ENCODE measurements around the gene LPA.
"Not testable (repeated sequence)": the region's sequence is repeated elsewhere in the genome, so short reads cannot be mapped to it uniquely, and the experiment has no call there.

LPA gene

DNA sequence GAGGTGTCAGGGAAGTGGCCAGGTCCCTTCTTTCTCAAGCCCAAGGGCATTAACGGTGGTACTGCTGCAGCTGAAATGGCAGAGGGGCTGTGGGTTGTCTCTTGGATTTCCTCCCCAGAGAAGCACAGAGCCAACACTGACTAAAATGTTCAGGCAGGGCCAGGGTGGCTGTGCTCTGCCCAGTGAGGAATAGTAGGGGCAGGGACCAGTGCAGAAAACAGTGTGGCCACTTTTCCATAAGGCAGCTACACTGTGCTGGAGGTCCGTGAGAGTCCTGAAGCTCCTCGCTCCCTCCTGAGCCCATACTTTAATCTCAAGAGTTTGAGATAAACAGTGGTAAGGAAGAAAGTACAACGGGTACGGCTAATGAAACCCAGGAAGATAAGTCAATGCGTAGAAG, 4.5 kb downstream of the LPA start:
- no peak for DNase-seq

DNA sequence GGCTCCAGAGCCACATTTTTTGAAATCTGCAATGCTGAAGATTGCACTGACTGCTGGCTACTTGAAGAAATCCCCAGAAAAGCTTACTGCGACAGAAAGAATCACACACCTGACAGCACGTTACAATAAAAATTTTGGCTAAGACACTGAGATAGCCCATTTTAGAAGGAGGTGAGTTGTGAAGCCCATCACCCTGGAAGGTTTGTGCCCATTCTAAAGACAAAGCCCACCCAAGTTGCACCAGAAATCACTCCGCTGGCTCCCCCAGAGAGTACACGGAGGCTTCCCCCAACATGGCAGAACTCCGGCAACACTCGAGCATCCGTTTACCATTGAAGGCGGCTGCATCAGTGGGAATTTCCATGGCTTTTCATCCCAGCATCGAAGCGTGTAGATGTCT, 29.4 kb downstream of the LPA start:
- DNase-seq: no peak

DNA sequence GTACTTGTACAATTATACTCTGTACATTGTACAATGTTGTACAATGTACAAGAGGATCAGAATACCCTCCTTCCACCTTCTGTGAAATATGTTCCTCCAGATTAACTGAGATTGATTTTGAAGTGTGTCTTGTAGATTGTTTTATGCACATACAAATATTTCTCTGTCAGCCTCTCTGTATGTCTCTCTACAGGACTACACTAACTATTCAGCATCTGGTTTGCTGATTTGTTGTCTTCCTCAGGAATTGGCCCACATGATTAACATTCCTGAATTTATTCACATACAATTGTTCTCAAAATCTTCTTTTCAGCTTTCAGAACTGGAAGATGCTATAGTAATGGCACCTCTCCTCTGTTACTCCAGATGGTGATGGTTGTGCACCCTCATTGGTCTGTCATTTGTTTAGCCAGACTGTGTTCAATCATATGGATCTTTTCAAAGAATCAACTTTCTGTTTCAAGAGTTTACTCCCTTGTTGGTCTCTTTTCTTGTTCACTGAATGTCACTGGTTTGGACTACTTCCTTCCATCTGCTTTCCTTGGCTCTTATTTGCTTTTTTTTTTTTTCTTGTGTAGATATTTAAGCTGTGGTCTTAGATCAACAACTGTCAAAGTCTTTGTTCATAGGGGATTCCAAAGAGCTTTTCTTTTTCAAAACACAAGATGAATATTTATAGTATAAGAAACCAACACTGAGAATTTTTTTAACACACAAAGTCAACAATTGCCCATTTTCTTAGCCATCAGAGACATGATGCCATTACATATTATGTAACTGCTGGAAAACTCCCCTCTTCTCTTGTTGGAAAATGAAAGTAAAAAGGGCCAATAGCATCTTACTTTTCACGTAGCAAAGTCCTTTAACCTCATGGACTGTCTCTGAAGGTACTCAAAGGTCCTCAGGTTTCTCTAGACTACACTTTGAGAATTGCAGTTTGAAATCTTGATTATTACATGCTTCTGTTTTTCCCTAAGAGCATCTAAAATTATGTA, 67.9 kb downstream of the LPA start:
- no peak for DNase-seq

DNA sequence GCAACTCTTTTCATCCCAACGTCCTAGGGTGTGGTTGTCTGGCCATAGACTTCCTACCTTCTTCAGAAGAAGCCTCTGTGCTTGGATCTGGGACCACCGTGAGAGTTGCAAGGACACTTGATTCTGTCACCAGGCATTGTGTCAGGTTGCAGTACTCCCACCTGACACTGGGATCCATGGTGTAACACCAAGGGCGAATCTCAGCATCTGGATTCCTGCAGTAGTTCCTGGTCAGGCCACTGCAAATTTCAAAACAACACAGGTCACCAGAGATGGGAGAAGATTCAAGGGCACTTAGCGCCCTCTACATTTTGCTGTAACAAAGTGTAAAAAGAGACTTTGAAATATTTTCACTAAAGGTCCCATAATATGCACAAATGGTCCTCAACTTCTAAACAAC, 68.8 kb downstream of the LPA start:
- DNase-seq: not testable (repeated sequence)

DNA sequence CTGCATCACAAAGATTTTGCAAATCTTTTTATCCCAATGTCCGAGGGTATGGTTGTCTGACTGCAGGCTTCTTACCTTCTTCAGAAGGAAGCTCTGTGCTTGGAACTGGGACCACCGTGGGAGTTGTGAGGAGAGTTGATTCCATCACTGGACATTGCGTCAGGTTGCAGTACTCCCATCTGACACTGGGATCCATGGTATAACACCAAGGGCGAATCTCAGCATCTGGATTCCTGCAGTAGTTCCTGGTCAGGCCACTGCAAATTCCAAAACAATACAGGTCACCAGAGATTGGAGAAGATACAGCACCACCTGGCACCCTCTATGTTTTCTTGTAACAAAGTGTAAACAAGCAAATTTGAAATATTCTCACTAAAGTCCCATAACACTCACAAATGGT, 77.7 kb downstream of the LPA start:
- DNase-seq: no peak

DNA sequence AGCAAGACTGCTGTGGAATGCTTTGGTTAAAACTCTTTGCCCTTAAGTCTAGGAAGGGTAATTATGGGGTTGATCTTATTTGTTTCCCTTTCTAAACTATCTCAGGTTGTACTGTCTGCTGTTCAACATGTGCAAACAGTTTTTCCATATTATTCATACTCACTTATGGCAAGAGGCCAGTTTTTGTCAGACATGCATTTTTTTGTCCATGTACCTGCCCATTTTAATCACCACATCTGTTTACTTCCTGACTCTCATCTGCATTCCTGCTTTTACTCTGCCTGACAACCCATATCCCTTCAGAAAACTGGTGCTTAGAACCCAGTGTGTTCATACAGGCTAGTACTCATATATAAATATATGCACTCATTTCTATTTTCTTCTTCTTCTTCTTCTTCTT, 80.3 kb downstream of the LPA start:
- no peak for DNase-seq

DNA sequence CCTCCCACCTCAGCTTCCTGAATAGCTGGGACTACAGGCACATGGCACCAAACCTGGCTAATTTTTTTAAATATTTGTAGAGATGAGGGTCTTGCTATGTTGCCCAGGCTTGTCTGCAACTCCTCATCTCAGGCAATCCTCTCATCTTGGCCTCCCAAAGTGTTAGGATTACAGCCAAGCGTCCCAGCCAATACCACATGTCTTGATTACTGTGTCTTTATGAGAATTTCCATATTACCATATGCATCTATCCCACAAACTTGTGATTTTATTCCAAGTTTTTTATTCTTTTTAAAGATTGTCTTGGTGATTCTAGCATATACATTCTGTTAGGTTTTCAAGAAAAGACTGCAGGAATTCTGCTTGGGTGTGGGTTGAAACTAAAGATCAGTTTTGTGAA, 82.7 kb downstream of the LPA start:
- DNase-seq: no peak

DNA sequence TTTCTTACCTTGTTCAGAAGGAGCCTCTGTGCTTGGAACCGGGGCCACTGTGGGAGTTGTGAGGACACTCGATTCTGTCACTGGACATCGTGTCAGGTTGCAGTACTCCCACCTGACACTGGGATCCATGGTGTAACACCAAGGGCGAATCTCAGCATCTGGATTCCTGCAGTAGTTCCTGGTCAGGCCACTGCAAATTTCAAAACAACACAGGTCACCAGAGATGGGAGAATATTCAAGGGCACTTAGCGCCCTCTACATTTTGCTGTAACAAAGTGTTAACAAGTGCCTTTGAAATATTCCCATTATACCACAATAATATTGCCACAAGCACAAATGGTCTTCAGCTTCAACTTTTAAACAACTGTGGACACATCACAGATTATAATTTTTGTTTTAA, 85.6 kb downstream of the LPA start:
- DNase-seq: not testable (repeated sequence)

DNA sequence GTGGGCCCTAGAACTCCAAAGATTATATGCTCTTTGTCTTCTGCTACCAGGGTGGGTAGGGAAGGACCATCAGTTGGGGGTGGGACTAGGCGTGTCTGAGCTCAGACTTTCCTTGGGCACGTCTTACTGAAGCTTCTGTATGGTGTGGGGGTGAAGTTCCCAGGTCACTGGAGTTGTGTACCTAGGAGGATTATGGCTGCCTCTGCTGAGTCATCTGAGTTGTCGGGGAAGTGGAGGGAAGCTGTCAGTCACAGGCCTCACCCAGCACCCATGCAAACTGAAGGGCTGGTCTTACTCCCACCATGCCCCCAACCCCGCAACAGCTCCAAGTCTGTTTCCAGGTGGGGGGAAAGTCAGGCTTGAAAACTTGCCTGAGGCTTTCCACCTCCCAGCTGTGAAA, 90.1 kb downstream of the LPA start:
- no peak for DNase-seq

DNA sequence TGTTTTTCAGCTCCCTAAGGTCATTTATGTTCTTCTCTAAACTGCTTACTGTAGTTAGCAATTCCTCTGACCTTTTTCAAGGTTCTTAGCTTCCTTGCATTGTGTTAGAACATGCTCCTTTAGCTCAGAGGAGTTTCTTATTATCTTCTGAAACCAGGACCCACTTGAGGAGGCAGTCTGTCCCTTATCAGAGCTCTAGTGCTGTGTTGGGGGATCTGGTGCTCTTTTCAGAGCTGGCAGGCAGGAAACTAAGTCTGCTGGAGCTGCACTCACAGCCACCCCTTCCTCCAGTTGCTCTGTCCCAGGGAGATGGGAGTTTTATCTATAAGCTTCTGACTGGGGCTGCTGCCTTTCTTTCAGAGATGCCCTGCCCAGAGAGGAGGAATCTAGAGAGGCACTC, 92.9 kb downstream of the LPA start:
- DNase-seq: not testable (repeated sequence)

DNA sequence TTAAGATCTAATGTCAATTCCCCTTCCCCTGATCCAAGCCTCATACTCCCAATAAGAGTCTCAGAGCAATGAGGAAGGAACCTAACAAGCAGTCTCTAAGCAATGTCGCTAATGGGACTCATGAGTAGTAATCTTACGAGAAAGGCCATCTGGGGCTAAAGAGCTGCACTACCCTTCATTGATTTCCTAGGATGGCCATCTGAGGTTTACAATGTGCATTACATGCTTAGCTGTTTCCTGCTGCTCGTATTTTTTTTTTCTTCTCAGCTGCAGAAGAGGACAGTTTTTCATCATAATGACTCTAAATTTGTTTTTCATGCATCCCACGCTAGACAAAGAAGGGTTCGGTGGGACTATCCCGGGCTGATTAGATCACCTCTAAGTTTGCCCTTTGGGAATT, 119.3 kb downstream of the LPA start:
- DNase-seq: no peak

DNA sequence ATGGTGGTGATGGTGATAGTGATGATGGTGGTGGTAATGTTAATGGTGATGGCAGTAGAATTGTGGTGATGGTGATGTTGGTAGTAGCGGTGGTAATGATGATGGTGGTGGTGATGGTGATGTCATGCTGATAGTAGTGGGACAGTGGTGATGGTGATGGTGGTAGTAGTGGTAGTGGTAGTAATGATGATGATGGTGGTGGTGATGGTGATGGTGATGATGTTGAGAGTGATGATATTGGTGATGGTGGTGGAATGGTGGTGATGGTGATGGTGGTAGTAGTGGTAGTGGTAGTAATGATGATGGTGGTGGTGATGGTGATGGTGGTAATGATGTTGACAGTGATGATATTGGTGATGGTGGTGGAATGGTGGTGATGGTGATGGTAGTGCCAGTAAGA, 128.8 kb downstream of the LPA start:
- DNase-seq: no peak

DNA sequence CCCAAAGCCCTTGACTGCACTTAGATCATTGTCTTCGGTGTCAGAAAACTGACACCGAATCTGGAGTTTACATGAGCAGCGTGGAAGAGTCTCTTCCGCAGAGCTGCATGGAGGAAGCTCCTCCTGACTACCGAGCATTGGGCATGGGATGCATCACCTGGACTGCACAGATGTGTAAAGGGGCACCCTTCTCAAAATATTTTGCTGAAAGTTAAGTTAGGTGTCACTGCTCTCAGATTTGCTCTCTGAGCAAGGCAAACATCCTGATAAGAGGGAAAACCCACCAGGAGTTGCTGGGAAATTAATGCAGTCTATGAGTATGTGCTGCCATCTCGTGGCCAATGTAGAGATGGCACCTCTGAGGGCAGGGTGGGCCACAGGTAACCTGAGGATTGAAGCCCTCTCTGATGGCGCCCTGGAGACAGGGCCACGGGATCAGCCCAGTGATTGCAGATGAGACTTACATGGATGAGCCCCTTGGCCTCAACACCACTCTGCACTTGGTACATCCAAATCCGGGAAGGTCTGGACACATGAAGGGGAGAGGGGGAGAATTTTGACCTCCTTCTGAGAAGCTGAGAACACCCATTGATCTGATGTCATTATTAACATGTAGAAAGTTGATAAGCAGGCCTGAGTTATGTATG, 129.9 kb downstream of the LPA start:
- peak; percentile 49 for DNase-seq

DNA sequence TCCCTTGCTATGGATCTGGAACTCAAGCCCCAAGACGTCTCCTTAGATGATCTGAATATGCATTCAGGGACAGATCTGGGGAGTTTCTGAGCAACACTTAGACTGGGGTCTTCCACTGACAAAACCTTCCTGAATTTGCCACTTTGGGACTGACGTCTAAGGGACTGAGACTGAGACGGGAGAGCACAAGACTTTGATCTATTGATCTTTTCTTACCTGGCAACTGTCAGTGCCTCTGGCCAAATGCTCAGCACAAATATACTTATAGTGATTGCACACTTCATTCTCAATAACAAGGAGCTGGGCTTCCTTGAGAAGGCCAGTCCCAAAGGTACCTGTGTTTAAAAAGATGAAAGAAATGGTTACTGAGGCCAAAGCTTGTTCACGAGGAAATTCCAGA, 131.8 kb downstream of the LPA start:
- DNase-seq: no peak

DNA sequence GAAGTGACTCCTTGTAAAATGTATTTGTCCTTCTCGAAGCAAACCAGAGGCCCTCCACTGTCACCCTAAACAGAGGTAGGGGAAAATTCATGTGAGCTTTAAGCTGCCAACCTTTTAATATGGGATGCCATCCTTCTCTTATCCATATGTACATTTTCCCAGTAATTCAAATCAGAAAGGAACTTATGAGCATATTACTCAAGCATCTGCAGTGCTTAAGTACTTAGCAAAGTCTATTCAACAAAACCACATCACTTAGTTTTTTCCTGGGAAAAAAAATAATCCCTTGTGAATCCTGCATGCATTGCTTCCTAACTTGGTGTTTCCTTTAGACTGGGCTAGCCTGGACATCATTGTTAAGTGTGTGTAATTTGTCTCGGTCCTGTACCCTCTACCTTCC, 132.2 kb downstream of the LPA start:
- DNase-seq: no peak

DNA sequence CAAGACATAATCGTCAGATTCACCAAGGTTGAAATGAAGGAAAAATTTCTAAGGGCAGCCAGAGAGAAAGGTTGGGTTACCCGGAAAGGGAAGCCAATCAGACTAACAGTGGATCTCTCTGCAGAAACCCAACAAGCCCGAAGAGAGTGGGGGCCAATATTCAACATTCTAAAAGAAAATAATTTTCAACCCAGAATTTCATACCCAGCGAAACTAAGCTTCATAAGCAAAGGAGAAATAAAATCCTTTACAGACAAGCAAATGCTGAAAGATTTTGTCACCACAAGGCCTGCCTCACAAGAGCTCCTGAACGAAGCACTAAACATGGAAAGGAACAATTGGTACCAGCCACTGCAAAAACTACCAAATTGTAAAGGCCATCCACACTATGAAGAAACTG, 134.6 kb downstream of the LPA start:
- DNase-seq: not testable (repeated sequence)

DNA sequence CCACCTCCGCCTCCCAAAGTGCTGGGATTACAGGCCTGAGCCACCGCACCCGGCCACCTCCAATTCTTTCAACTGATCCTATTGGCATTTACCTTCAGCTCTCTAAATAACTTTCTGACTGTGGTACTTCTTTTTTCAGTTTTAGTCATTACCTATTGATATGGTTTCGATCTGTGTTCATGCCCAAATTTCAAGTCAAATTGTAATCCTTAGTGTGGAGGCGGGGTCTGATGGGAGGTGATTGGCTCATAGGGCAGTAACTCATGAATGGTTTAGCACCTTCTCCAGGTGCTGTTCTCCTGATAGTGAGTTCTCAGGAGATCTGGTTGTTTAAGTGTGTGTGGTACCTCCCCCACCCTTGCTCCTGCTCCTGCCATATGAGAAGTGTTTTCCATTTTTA, 140.9 kb downstream of the LPA start:
- DNase-seq: no peak

DNA sequence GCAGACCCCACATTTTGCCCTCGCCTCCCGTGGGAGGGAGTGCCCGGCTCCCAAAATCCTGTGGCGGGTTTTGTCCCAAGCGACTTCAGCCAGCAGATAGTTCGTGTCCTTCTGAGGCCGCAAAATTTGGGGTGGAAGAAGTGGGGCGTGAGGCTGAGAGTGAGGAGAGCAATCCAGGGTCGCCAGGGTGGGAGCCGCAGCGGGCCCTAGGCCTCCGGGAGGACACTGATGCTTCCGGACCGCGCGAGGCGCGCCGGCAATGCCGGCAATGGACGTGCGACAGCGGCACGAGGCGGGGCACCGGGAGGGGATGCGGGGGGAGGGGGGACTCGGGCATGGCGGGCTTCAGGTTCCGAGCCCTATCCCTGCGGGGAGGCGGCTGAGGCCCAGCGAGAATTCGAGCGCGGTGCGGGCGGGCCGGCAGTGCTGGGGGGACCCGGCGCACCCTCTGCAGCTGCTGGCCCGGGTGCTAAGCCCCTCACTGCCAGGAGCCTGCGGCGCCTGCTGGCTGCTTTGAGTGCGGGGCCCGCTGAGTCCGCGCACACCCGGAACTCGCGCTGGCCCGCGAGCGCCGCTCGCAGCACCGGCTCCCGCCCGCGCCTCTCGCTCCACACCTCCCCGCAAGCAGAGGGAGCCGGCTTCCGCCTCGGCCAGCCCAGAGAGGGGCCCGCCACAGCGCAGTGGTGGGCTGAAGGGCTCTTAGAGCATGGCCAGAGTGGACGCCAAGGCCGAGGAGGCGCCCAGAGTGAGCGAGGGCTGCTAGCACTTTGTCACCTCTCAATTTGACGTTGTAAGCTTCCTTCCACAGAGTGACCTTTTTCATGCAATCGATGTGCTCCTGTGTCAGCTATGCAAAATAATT, 143.8 kb downstream of the LPA start:
- DNase-seq: peak; percentile 72

DNA sequence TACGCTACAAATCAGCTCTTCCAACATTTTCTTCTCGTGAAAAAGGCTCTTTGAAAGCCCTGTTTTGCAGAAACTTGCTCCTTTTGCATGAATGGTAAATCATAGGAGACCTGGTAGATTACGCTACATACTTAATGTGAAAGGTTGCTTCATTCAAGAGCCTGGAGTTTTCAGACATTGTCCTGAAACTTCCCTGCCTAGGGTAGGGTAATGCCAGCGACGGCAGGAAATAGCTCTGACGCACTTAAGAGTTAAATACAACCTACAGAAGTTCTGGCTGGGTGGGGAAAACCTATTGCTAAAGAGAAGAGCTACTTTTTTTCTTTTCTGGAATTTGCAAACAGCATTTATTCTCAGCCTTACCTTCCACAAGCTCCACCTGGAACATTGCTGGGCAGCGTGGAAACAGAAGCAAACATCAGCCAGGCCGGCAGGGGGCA, 144.5 kb downstream of the LPA start:
- no peak for DNase-seq

DNA sequence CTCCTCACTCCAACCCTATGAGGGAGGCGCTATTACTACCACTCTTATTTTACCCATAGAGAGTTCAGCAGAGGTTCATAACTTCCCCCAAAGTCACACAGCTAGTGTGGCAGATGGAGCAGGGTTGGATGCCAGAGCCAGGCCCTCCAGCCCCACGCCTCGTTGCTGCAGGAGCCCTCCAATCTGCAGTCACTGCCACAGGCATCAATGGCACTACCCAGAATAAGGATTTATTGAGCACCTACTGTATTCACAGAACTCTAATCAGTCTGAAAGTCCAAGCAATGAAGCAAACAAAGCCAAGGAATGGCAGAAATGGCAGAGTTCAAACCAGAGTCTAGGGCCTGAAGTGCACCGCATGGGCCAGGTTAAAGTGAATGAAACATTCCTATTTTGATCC, 144.9 kb downstream of the LPA start:
- no peak for DNase-seq

DNA sequence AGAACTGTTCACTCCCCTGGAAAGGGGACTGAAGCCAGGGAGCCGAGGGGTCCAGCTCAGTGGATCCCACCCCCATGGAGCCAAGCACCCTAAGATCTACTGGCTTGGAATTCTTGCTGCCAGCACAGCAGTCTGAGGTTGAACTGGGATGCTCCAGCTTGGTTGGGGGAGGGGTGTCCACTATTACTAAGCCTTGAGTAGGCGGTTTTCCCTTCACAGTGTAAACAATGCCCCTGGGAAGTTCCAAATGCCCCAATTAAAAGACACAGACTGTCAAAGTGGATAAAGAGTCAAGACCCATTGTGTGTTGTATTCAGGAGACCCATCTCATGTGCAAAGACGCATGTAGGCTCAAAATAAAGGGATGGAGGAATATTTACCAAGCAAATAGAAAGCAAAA, 150.2 kb downstream of the LPA start:
- DNase-seq: no peak

DNA sequence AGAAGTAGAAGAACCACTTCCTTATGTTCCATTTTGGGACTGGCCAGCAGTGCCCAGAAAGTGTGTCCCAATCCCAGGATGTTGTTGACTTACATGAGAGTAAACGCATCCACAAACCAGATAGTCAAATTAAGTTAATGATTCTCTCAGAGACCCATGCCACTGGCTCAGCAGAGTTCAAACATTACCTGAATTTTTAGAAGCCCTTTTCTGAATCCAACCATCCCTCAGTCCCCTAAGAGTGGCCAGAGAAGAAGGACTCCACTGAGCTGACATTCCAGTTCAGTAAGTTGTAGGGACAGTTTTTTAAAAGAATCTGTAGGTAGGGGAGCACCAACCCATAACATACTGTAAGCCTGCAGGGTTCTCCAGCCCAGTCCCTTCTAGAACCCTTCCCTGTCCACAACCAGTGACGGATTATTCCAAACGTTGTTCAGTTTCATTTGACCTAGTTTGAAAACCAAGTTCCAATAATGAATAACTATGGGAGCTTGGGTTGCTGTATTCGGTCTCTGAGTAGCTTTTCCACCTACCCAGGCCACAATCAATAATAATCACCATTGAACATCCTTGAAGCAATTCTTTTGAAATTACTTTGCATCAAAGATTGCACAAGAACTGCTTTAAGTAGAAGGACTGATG, 153.0 kb downstream of the LPA start:
- DNase-seq: no peak

DNA sequence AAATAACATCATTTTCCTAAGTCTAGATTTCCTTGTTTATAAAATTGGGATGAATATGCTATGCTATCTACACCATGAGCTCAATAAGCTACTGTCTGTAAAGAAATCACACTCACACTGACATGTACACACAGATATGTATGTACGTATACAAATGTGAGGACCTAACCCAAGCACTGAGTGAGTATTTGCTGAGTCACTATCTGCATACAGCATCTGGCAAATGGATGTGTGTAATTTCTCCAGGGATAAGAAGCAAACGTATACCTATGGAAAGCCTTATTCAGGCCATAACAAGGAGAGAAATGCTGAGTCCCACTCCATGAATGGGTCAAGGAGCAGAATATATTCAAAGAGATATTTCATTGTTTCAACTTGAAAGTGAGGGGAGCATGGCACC, 153.9 kb downstream of the LPA start:
- DNase-seq: peak; percentile 4

Data from hematopoietic multipotent progenitor cell treated with erythropoietin and hydrocortisone succinate and interleukin-3 and kit ligand, for 6 days (in vitro differentiated cells).